Glutamatergic neuron (in vitro differentiated cells): Measurements from ENCODE around the gene IL19. TPM values are rescaled to one million over a fixed set of nuclear protein-coding genes. Genes with fewer than 3 reads are reported as not detected.

Experiments used
- DNase-seq: peaks from one replicate; pipeline ENCODE4 v3.0.0; 2022
- H3K27ac Mint-ChIP-seq: one replicate; pipeline ENCODE4 v1.8.0; 2020; ENCODE audit warnings: mild to moderate bottlenecking, mixed read lengths, inconsistent platforms; ENCODE audit not compliant: unreplicated experiment
- H3K27me3 Mint-ChIP-seq: one replicate; pipeline ENCODE4 v1.8.0; 2020; ENCODE audit warnings: mild to moderate bottlenecking, moderate library complexity, mixed read lengths, inconsistent platforms; ENCODE audit not compliant: unreplicated experiment
- H3K36me3 Mint-ChIP-seq: one replicate; pipeline ENCODE4 v1.8.0; 2020; ENCODE audit warnings: mild to moderate bottlenecking, mixed read lengths, inconsistent platforms; ENCODE audit not compliant: unreplicated experiment
- H3K4me1 Mint-ChIP-seq: one replicate; pipeline ENCODE4 v1.8.0; 2020; ENCODE audit warnings: mild to moderate bottlenecking, low read depth, mixed read lengths, inconsistent platforms; ENCODE audit not compliant: unreplicated experiment
- H3K4me3 Mint-ChIP-seq: one replicate; pipeline ENCODE4 v1.8.0; 2020; ENCODE audit warnings: mild to moderate bottlenecking, mixed read lengths, inconsistent platforms; ENCODE audit not compliant: unreplicated experiment
- H3K9me3 Mint-ChIP-seq: one replicate; pipeline ENCODE4 v1.8.0; 2020; ENCODE audit warnings: mild to moderate bottlenecking, moderate library complexity, mixed read lengths, inconsistent platforms; ENCODE audit not compliant: unreplicated experiment
- CTCF ChIP-seq: fragments of 200-600 bp; sonication (generic); IDR thresholded peaks from one replicate; pipeline ENCODE4 v1.5.0; 2021; ENCODE audit not compliant: partially characterized antibody, unreplicated experiment
- total RNA-seq: library from RNA; stranded (reverse); fragmentation: NEBNext Ultra II Directional; extraction: Animal tissue kit (Norgen Biotek cat#: 25700); gene quantifications from one replicate; pipeline ENCODE4 v1.2.1, GENCODE V29; 2021; ENCODE audit not compliant: unreplicated experiment

The IL19 gene
- total RNA-seq, 1 donor from 2014 or later, result not detected

DNA sequence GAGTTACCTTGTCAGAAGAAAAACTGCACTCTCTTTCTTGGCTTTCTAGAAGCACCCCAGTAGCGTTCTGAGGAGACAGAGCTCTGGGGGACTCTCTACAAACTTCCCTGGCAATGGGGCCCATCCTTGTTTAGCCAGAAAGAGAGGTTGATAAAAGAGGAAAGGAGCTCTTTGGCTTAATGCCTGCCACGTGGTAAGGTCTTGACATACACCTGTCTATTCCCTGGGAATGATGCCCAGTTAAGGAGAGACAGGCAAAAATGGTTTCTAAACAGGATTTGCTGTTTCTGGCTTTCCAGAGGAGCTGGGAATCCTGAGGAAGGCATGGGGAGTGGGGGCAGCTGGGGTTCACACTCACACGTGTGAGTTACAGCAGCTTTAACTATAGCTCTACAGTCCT lies 64.6 kb downstream of the IL19 start:
- H3K4me3 Mint-ChIP-seq, result no peak overlapping the region
- no peaks in the 10 kb centered on the region for H3K4me1 Mint-ChIP-seq
- peaks cover 3% of the 10 kb centered on the region for H3K27me3 Mint-ChIP-seq
- H3K9me3 Mint-ChIP-seq, result no peaks in the 10 kb centered on the region
- DNase-seq, result no peak
- TF ChIP-seq CTCF, result no peak
- H3K27ac Mint-ChIP-seq, result no peak overlapping the region
- H3K36me3 Mint-ChIP-seq, result no peaks in the 10 kb centered on the region

DNA sequence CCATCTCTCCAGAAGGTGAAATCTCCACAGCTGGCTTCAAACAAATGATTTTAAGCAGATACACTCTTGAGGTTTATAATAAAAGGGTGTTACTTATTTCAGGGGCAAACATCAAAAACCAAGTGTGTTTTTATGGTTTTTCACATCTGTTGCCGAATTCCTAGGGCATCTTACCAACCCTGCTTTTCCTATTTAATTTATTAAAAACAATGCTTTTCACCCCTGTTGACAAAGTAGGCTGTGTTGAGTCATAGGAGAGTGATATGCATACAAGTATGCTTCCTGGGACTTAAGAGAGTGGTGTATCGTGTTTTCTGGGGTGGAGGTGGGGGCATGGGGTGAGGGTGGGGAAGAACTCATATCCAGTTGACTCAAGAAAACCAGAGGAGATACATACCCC lies 65.5 kb downstream of the IL19 start:
- TF ChIP-seq CTCF, result no peak
- peaks cover 3% of the 10 kb centered on the region for H3K27me3 Mint-ChIP-seq
- H3K4me1 Mint-ChIP-seq, result no peaks in the 10 kb centered on the region
- H3K36me3 Mint-ChIP-seq, result no peaks in the 10 kb centered on the region
- no peak overlapping the region for H3K4me3 Mint-ChIP-seq
- no peaks in the 10 kb centered on the region for H3K9me3 Mint-ChIP-seq
- no peak for DNase-seq
- no peak overlapping the region for H3K27ac Mint-ChIP-seq

DNA sequence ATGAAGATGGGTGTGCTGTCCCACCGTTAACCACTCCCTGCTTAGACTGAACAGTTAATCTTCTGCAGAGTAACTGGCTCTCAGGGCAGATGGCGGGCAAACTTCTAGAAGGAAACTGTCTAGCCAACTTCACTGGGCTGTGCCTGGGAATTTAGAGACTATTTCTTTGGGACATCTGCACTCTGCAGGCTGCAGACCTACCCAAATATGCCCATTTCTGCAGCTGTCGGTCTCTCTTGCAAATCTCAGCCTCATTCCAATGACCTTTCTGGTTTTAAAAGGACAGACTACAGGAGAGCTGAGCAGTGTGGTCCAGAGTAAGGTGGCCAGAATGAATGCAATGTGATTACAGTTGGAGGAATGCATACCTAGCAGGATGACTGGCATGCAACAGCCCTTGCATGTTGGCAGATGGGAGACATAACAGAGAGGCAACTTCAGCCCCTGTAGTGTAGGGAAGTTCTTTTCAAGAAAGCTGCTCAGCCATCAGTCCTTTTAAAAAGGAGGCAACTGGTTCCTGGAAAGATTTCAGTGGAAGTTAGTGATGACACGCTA lies 68.5 kb downstream of the IL19 start:
- no peak for DNase-seq
- H3K9me3 Mint-ChIP-seq, result no peaks in the 10 kb centered on the region
- H3K36me3 Mint-ChIP-seq, result no peaks in the 10 kb centered on the region
- peaks cover 3% of the 10 kb centered on the region for H3K27me3 Mint-ChIP-seq
- TF ChIP-seq CTCF, result no peak
- no peaks in the 10 kb centered on the region for H3K4me1 Mint-ChIP-seq
- no peak overlapping the region for H3K27ac Mint-ChIP-seq
- H3K4me3 Mint-ChIP-seq, result no peak overlapping the region

DNA sequence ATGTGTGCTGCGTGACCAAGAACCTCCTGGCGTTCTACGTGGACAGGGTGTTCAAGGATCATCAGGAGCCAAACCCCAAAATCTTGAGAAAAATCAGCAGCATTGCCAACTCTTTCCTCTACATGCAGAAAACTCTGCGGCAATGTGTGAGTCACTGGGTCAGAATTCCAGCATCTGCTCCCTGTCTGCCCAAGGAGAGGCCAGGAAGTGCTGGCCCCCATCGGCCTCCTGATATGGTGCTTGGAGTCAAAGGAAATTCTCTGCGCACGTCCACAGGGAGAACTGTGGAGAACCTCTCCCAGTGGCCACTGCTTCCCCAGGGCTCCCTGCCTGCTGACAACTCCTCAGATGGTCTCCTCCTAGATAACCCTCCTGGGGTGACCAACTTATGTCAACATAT lies 69.3 kb downstream of the IL19 start:
- H3K27ac Mint-ChIP-seq, result no peak overlapping the region
- DNase-seq, result no peak

More for the DNA sequence above, 69.3 kb downstream of the IL19 start:
- Mint-ChIP-seq H3K27me3 (peaks cover 3% of the 10 kb centered on the region), H3K36me3 (no peaks in the 10 kb centered on the region), H3K4me1 (no peaks in the 10 kb centered on the region), H3K9me3 (no peaks in the 10 kb centered on the region), H3K4me3 (no peak overlapping the region)
- no peak for TF ChIP-seq CTCF
